ENCODE measurements around the gene SUPT7L.

The SUPT7L gene

GRCh38 chr2:27645197-27645596 is 18.2 kb downstream of the SUPT7L start:
- Histone ChIP-seq H3K27ac (no peak overlapping the region), H2AFZ (ENCODE audit: low read depth) (no peak overlapping the region), H3K27me3 (ENCODE audit: insufficient read depth, low read depth) (no peaks in the 10 kb centered on the region), H4K20me1 (ENCODE audit: insufficient read depth) (no peaks in the 10 kb centered on the region), H3K4me1 (ENCODE audit: low read depth, poor library complexity, severe bottlenecking) (no peaks in the 10 kb centered on the region), H3K79me2 (ENCODE audit: insufficient read depth, low read depth) (no peaks in the 10 kb centered on the region), H3K9ac (no peak overlapping the region), H3K4me3 (IDR thresholded peaks at IDR 0.05; ENCODE audit: insufficient read depth, low read depth, low read length) (no peak overlapping the region), H3K4me2 (no peak overlapping the region), H3K36me3 (ENCODE audit: insufficient read depth) (no peaks in the 10 kb centered on the region)
- TF ChIP-seq CTCF (conservative IDR thresholded peaks at IDR 0.05; ENCODE audit: low read depth, low read length): no peak

- Histone ChIP-seq H3K9ac (no peak overlapping the region), H3K36me3 (ENCODE audit: insufficient read depth) (no peaks in the 10 kb centered on the region; the same call in 1 of the 2 replicates), H3K4me2 (no peak overlapping the region), H3K4me1 (ENCODE audit: low read depth, poor library complexity, severe bottlenecking) (no peaks in the 10 kb centered on the region), H3K27ac (no peak overlapping the region), H3K79me2 (ENCODE audit: insufficient read depth, low read depth) (no peaks in the 10 kb centered on the region), H4K20me1 (ENCODE audit: insufficient read depth) (no peaks in the 10 kb centered on the region), H2AFZ (ENCODE audit: low read depth) (no peak overlapping the region), H3K4me3 (IDR thresholded peaks at IDR 0.05; ENCODE audit: insufficient read depth, low read depth, low read length) (no peak overlapping the region), H3K27me3 (ENCODE audit: insufficient read depth, low read depth) (no peaks in the 10 kb centered on the region)
- no peak for TF ChIP-seq CTCF (conservative IDR thresholded peaks at IDR 0.05; ENCODE audit: low read depth, low read length)
These were observed 22.6 kb downstream of the SUPT7L start for GRCh38 chr2:27640722-27641245.

GRCh38 chr2:27638709-27639108 is 24.7 kb downstream of the SUPT7L start:
- Histone ChIP-seq H3K36me3 (ENCODE audit: insufficient read depth) (no peaks in the 10 kb centered on the region; the same call in 1 of the 2 replicates), H3K79me2 (ENCODE audit: insufficient read depth, low read depth) (no peaks in the 10 kb centered on the region)

GRCh38 chr2:27638037-27638637 is 25.3 kb downstream of the SUPT7L start:
- H3K4me3 ChIP-seq (IDR thresholded peaks at IDR 0.05; ENCODE audit: insufficient read depth, low read depth, low read length): no peak overlapping the region
- no peak overlapping the region for H2AFZ ChIP-seq (ENCODE audit: low read depth)
- H3K27ac ChIP-seq: no peak overlapping the region
- no peaks in the 10 kb centered on the region for H4K20me1 ChIP-seq (ENCODE audit: insufficient read depth)
- TF ChIP-seq CTCF (conservative IDR thresholded peaks at IDR 0.05; ENCODE audit: low read depth, low read length): no peak
- H3K4me2 ChIP-seq: no peak overlapping the region
- H3K27me3 ChIP-seq (ENCODE audit: insufficient read depth, low read depth): no peaks in the 10 kb centered on the region
- no peaks in the 10 kb centered on the region; the same call in 1 of the 2 replicates for H3K36me3 ChIP-seq (ENCODE audit: insufficient read depth)
- no peaks in the 10 kb centered on the region for H3K4me1 ChIP-seq (ENCODE audit: low read depth, poor library complexity, severe bottlenecking)
- H3K79me2 ChIP-seq (ENCODE audit: insufficient read depth, low read depth): no peaks in the 10 kb centered on the region
- no peak overlapping the region for H3K9ac ChIP-seq

More at GRCh38 chr2:27638709-27639108, 24.7 kb downstream of the SUPT7L start:
- no peak overlapping the region for H3K4me2 ChIP-seq
- TF ChIP-seq CTCF (conservative IDR thresholded peaks at IDR 0.05; ENCODE audit: low read depth, low read length): no peak
- no peaks in the 10 kb centered on the region for H4K20me1 ChIP-seq (ENCODE audit: insufficient read depth)
- no peak overlapping the region for H3K27ac ChIP-seq
- H2AFZ ChIP-seq (ENCODE audit: low read depth): no peak overlapping the region
- no peak overlapping the region for H3K9ac ChIP-seq
- H3K27me3 ChIP-seq (ENCODE audit: insufficient read depth, low read depth): no peaks in the 10 kb centered on the region
- no peak overlapping the region for H3K4me3 ChIP-seq (IDR thresholded peaks at IDR 0.05; ENCODE audit: insufficient read depth, low read depth, low read length)
- no peaks in the 10 kb centered on the region for H3K4me1 ChIP-seq (ENCODE audit: low read depth, poor library complexity, severe bottlenecking)

All from KMS-11 (cell line).